Esophagus squamous epithelium (tissue), 5 donors: ENCODE measurements around the gene NRP2. TPM values are rescaled to one million over a fixed set of nuclear protein-coding genes. Genes with fewer than 3 reads are reported as not detected.

Experiments used
- DNase-seq: peaks from one replicate; lab custom pipeline; 2025; lab: John Stamatoyannopoulos, UW
- H3K27ac ChIP-seq, 4 donors: fragments of 200-600 bp; sonication (generic); one replicate each; pipeline ENCODE4 v1.5.1; 2016 to 2019; ENCODE audit warnings: mild to moderate bottlenecking in 1 of 4
- H3K27me3 ChIP-seq, 4 donors: fragments of 200-600 bp; sonication (generic); 1 replicate in 3 of 4; 2 replicates in 1 of 4; pipeline versions ENCODE4 v1.5.1 to v1.6.0; 2017 to 2021; ENCODE audit warnings: antibody characterized with exemption in 1 of 4
- H3K36me3 ChIP-seq, 3 donors: fragments of 200-600 bp; sonication (generic); one replicate each; pipeline ENCODE4 v1.5.1; 2016 to 2019
- H3K4me1 ChIP-seq, 3 donors: fragments of 200-600 bp; sonication (generic); one replicate each; pipeline ENCODE4 v1.5.1; 2017 to 2019
- H3K4me3 ChIP-seq, 4 donors: fragments of 200-600 bp; sonication (generic); 1 replicate in 3 of 4; 2 replicates in 1 of 4; pipeline ENCODE4 v1.5.1; 2016 to 2019; ENCODE audit warnings: mild to moderate bottlenecking in 2 of 4, moderate library complexity in 1 of 4
- H3K9me3 ChIP-seq, 3 donors: fragments of 200-600 bp; sonication (generic); one replicate each; pipeline ENCODE4 v1.5.1; 2016 to 2019
- POLR2A ChIP-seq, 4 donors: fragments of 450-650 bp; IDR thresholded peaks; one replicate each; pipeline ENCODE4 v1.6.1; 2017; ENCODE audit warnings: antibody characterized with exemption in 4 of 4, mild to moderate bottlenecking in 4 of 4, moderate library complexity in 3 of 4
- WGBS, 2 donors: methylation state at CpG; one replicate each; pipeline ENCODE4 v1.1.5; 2018; 5-methylcytosine and 5-hydroxymethylcytosine counted together
- intact Hi-C: fragments of 100-400 bp; cut with DNase I; formaldehyde crosslinking; loops from one replicate; pipeline ENCODE4 v1.15.0; 2022
- total RNA-seq, 4 donors: library from RNA; depleted of rRNA; stranded (reverse); fragments of >200 nt; gene quantifications; one replicate each; pipeline ENCODE4 v1.1.0, GENCODE V29; 2016
- TF ChIP-seq, protein P1 (sequence below), 6 experiments: fragments of 450-650 bp in 4 of 6; fragments of 200-600 bp in 2 of 6; sonication (generic) in 2 of 6; IDR thresholded peaks; one replicate each; pipeline ENCODE4 v1.5.1; 2016 to 2019; ENCODE audit warnings: antibody characterized with exemption in 6 of 6, mild to moderate bottlenecking in 4 of 6, moderate library complexity in 4 of 6
- donor health status: DM: yes; HTN: yes; CAD: no.

NRP2 gene
- total RNA-seq, 4 donors from 2014 or later, result 7.1 to 58.6 (median 21.4) TPM

DNA sequence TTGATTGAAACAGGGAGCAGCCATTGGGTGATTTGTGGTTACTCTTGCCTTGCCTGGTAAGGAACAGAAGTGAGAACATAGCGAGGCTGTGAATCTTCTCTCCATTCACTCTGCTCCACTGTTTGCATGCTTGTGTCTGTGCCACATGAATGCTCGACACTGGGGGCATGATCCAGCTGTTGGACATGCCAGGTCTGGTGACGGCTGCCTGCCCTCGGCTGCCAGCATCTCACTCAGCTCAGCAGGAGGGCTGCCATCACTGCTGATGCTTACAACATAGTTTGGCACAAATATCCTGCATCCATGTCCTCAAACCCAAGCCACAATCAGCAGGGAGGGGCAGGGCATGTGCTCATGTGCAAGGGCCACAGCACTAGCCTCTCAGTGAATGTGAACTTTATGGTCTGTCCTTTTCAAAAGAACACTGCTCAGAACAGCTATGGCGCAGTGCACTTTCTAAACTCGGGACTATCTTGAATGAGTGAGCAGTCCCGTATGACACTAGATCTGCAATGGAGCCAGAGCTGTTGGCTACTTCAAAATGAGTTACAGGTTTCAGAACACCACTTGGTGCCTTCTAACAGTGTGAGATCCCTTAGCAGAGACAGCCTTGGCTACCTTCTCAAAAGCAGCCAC, 126.3 kb downstream of the NRP2 start:
- no peak for TF ChIP-seq POLR2A (IDR thresholded peaks at IDR 0.05)
- TF ChIP-seq, protein P1, sequence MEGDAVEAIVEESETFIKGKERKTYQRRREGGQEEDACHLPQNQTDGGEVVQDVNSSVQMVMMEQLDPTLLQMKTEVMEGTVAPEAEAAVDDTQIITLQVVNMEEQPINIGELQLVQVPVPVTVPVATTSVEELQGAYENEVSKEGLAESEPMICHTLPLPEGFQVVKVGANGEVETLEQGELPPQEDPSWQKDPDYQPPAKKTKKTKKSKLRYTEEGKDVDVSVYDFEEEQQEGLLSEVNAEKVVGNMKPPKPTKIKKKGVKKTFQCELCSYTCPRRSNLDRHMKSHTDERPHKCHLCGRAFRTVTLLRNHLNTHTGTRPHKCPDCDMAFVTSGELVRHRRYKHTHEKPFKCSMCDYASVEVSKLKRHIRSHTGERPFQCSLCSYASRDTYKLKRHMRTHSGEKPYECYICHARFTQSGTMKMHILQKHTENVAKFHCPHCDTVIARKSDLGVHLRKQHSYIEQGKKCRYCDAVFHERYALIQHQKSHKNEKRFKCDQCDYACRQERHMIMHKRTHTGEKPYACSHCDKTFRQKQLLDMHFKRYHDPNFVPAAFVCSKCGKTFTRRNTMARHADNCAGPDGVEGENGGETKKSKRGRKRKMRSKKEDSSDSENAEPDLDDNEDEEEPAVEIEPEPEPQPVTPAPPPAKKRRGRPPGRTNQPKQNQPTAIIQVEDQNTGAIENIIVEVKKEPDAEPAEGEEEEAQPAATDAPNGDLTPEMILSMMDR (IDR thresholded peaks at IDR 0.05), result no peak
- H3K27me3 ChIP-seq, result no peaks in the 10 kb centered on the region
- peaks cover 0 to 16% (median 0%) of the 10 kb centered on the region in 3 donors for H3K4me1 ChIP-seq
- no peaks in the 10 kb centered on the region for H3K36me3 ChIP-seq
- H3K27ac ChIP-seq, result peak overlapping the region in 1 of 4 donors; percentile 47
- WGBS, 2 donors, result 52 to 53% methylated on average over 7 of the region's 7 CpGs
- intact Hi-C loops, result no loop called here
- no peaks in the 10 kb centered on the region for H3K9me3 ChIP-seq
- DNase-seq, result no peak
- no peak overlapping the region for H3K4me3 ChIP-seq

DNA sequence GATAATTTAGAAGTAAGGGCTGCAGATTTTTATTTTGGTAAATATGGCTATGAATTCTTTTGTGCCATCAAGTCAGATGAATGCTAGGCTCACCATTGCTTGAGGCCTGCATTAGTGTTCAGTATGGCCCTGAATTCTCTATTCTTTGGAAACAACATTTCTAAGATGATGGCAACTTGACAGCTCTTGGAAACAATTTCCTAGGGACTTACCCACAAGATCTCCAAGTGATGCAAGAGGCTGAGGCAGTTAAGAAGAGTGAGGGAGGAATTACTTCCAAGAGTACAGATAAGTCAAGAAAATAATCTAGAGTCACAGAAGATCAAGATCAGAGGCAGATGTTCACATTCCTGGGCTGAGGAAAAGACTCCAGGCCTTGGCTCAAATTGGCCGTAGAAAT, 129.1 kb downstream of the NRP2 start:
- intact Hi-C loops, result no loop called here
- peaks cover 0 to 16% (median 0%) of the 10 kb centered on the region in 3 donors for H3K4me1 ChIP-seq
- no peak for DNase-seq
- H3K4me3 ChIP-seq, result no peak overlapping the region
- 79 to 93% methylated on average over 1 of the region's 1 CpG for WGBS, 2 donors
- H3K36me3 ChIP-seq, result no peaks in the 10 kb centered on the region
- no peaks in the 10 kb centered on the region for H3K9me3 ChIP-seq
- H3K27ac ChIP-seq, result no peak overlapping the region
- H3K27me3 ChIP-seq, result no peaks in the 10 kb centered on the region
- TF ChIP-seq POLR2A (IDR thresholded peaks at IDR 0.05), result no peak
- TF ChIP-seq, protein P1 (IDR thresholded peaks at IDR 0.05), result no peak

DNA sequence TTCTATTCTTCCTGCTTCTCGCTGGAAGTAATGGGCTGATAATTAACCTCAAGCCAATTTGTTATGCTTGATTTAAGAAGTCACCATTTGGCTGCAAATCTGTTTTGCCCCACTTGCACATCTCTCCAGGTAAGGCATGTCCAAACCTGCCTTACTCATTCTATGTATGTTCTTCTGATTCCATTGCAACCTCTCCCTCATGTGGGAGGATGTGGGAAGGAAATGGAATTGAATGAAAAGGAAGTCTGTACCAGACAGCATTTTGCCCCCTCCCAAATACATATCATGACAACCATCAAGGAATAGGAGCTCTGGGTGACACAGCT, 131.7 kb downstream of the NRP2 start:
- H3K27me3 ChIP-seq, result no peaks in the 10 kb centered on the region
- intact Hi-C loops, result no loop called here
- no peak for DNase-seq
- no peak overlapping the region for H3K4me3 ChIP-seq
- TF ChIP-seq, protein P1 (IDR thresholded peaks at IDR 0.05), result no peak
- no peak for TF ChIP-seq POLR2A (IDR thresholded peaks at IDR 0.05)
- H3K27ac ChIP-seq, result no peak overlapping the region
- H3K4me1 ChIP-seq, result peaks cover 0 to 8% (median 0%) of the 10 kb centered on the region in 3 donors
- no peaks in the 10 kb centered on the region for H3K9me3 ChIP-seq
- WGBS, 2 donors, result 26 to 62% methylated on average over 1 of the region's 1 CpG
- H3K36me3 ChIP-seq, result no peaks in the 10 kb centered on the region

DNA sequence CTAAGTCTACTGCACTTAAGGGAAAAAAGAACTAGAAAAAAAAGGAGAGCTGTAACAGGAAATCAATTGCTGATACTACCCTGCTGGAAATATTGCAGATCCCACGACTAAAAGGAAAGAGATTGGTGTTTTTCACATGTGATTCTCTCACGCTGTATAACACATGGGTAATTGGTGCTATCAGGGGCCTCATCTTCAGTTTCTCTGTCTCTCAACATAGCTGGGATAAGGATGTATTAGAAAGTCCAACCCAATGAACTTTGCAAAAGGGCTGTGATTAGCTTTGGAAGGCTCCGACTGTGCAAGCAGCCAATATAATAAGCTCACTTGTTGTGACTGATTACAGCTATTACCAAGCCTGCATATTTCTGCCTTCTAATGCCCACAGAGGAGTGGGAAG, 133.4 kb downstream of the NRP2 start:
- Histone ChIP-seq H3K4me1 (peaks cover 0 to 8% (median 0%) of the 10 kb centered on the region in 3 donors), H3K9me3 (no peaks in the 10 kb centered on the region), H3K27me3 (no peaks in the 10 kb centered on the region), H3K4me3 (no peak overlapping the region), H3K36me3 (no peaks in the 10 kb centered on the region), H3K27ac (no peak overlapping the region)
- TF ChIP-seq, protein P1 (IDR thresholded peaks at IDR 0.05), result no peak
- TF ChIP-seq POLR2A (IDR thresholded peaks at IDR 0.05), result no peak
- 70 to 74% methylated on average over 3 of the region's 3 CpGs for WGBS, 2 donors
- intact Hi-C loops, result no loop called here
- DNase-seq, result no peak

DNA sequence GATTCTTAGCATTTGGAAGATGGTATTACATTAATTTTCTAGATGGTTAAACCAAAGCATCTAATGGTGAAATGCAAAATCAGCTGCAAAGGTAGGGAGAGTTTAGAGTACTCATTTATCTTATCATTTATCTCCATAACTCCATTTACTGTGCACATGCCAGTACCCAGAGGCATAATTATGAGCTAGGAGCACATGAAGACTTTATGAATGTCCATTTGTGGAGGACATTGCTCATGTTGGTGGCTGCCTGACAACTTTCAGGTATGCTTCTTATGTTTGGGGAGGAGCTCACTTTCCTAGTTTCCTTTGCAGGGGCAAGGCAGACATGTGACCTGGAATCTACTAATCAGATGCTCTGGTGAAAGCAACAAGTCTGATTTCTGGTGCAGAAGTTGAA, 134.0 kb downstream of the NRP2 start:
- TF ChIP-seq, protein P1 (IDR thresholded peaks at IDR 0.05), result no peak
- TF ChIP-seq POLR2A (IDR thresholded peaks at IDR 0.05), result no peak
- H3K27me3 ChIP-seq, result no peaks in the 10 kb centered on the region
- intact Hi-C loops, result no loop called here

More for the DNA sequence above, 134.0 kb downstream of the NRP2 start:
- Histone ChIP-seq H3K4me1 (peaks cover 0 to 8% (median 0%) of the 10 kb centered on the region in 3 donors), H3K9me3 (no peaks in the 10 kb centered on the region), H3K27ac (no peak overlapping the region), H3K36me3 (no peaks in the 10 kb centered on the region), H3K4me3 (no peak overlapping the region)
- DNase-seq, result no peak
